DMS79 treated with DMSO at 0.1 percent for 48 hours (cell line): ENCODE results near the gene SLC1A7.

ENCODE experiments used
- DNase-seq: peaks from one replicate; lab custom pipeline; 2025; lab: John Stamatoyannopoulos, UW

SLC1A7 gene

GRCh38 chr1:53090227-53091147 is 52.0 kb downstream of the SLC1A7 start:
- no peak for DNase-seq

- DNase-seq, result no peak
Measured at GRCh38 chr1:53089478-53090226, 52.8 kb downstream of the SLC1A7 start.

GRCh38 chr1:53088616-53089300 is 53.7 kb downstream of the SLC1A7 start:
- no peak for DNase-seq

GRCh38 chr1:53087332-53088285 is 54.8 kb downstream of the SLC1A7 start:
- DNase-seq, result no peak

- DNase-seq, result no peak
Measured at GRCh38 chr1:53086491-53087070, 55.9 kb downstream of the SLC1A7 start.

GRCh38 chr1:53085405-53085804 is 57.0 kb downstream of the SLC1A7 start:
- DNase-seq, result no peak

GRCh38 chr1:53084589-53084971 is 57.9 kb downstream of the SLC1A7 start:
- DNase-seq, result no peak

GRCh38 chr1:53083636-53084588 is 58.5 kb downstream of the SLC1A7 start:
- no peak for DNase-seq

- DNase-seq, result no peak
Measured at GRCh38 chr1:53082826-53083455, 59.5 kb downstream of the SLC1A7 start.

GRCh38 chr1:53081384-53082066 is 60.9 kb downstream of the SLC1A7 start:
- no peak for DNase-seq

- no peak for DNase-seq
Measured at GRCh38 chr1:53080769-53081168, 61.7 kb downstream of the SLC1A7 start.

- DNase-seq, result no peak
Measured at GRCh38 chr1:53080041-53080440, 62.4 kb downstream of the SLC1A7 start.

- DNase-seq, result no peak
Measured at GRCh38 chr1:53079251-53079650, 63.2 kb downstream of the SLC1A7 start.

- no peak for DNase-seq
Measured at GRCh38 chr1:53078333-53079101, 63.9 kb downstream of the SLC1A7 start.

GRCh38 chr1:53077599-53077965 is 64.9 kb downstream of the SLC1A7 start:
- no peak for DNase-seq

- no peak for DNase-seq
Measured at GRCh38 chr1:53076721-53077598, 65.5 kb downstream of the SLC1A7 start.

- no peak for DNase-seq
Measured at GRCh38 chr1:53076165-53076564, 66.3 kb downstream of the SLC1A7 start.
